HEK293 (cell line): Measurements from ENCODE around the gene CBY2.

Experiments used
- SALL2 ChIP-seq: fragments of 450-650 bp; formaldehyde crosslinking; IDR thresholded peaks from 2 replicates; pipeline ENCODE4 v1.5.0; 2017; ENCODE audit warnings: missing biosample characterization, mild to moderate bottlenecking, missing genetic modification characterization, borderline replicate concordance
- ZNF558 ChIP-seq: fragments of 450-650 bp; formaldehyde crosslinking; IDR thresholded peaks from 2 replicates; pipeline ENCODE4 v1.5.1; 2016; ENCODE audit warnings: missing biosample characterization, missing genetic modification characterization
- ZSCAN30 ChIP-seq: fragments of 450-650 bp; IDR thresholded peaks from 2 replicates; pipeline ENCODE4 v1.5.1; 2018; ENCODE audit warnings: missing biosample characterization, mild to moderate bottlenecking, missing genetic modification characterization, moderate library complexity
- TF ChIP-seq, protein P1 (sequence below): fragments of 450-650 bp; formaldehyde crosslinking; IDR thresholded peaks from 2 replicates; pipeline ENCODE4 v1.5.1; 2016; ENCODE audit warnings: missing biosample characterization, missing genetic modification characterization
- TF ChIP-seq, protein P2 (sequence below): fragments of 450-650 bp; formaldehyde crosslinking; IDR thresholded peaks from 2 replicates; pipeline ENCODE4 v1.5.1; 2016; ENCODE audit warnings: missing biosample characterization, missing genetic modification characterization

DNA sequence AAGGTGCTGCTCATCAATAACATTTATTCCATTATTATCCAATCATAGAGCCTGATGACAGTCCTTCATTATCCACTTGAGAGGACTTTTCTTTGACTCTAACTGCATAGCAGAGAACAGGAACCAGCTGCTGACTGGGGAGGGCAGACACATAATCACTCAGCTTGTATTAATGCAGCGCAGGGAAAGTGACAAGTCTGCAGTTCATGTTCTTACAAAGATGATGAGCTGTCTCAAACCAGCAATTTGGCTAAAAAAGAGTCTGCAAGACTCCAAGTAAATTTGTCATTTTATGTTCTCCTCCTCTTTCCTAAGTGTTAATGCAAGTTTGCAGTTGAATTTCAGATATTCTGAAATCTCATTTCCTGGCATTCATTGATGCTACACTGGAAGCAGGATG is 40.0 kb upstream of the CBY2 start:
- no peak for TF ChIP-seq ZSCAN30 (tag by site-specific recombination)
- TF ChIP-seq SALL2 (tag by site-specific recombination), result no peak
- TF ChIP-seq, protein P1, sequence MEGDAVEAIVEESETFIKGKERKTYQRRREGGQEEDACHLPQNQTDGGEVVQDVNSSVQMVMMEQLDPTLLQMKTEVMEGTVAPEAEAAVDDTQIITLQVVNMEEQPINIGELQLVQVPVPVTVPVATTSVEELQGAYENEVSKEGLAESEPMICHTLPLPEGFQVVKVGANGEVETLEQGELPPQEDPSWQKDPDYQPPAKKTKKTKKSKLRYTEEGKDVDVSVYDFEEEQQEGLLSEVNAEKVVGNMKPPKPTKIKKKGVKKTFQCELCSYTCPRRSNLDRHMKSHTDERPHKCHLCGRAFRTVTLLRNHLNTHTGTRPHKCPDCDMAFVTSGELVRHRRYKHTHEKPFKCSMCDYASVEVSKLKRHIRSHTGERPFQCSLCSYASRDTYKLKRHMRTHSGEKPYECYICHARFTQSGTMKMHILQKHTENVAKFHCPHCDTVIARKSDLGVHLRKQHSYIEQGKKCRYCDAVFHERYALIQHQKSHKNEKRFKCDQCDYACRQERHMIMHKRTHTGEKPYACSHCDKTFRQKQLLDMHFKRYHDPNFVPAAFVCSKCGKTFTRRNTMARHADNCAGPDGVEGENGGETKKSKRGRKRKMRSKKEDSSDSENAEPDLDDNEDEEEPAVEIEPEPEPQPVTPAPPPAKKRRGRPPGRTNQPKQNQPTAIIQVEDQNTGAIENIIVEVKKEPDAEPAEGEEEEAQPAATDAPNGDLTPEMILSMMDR (tag by site-specific recombination), result no peak
- no peak for TF ChIP-seq ZNF558
- TF ChIP-seq, protein P2, sequence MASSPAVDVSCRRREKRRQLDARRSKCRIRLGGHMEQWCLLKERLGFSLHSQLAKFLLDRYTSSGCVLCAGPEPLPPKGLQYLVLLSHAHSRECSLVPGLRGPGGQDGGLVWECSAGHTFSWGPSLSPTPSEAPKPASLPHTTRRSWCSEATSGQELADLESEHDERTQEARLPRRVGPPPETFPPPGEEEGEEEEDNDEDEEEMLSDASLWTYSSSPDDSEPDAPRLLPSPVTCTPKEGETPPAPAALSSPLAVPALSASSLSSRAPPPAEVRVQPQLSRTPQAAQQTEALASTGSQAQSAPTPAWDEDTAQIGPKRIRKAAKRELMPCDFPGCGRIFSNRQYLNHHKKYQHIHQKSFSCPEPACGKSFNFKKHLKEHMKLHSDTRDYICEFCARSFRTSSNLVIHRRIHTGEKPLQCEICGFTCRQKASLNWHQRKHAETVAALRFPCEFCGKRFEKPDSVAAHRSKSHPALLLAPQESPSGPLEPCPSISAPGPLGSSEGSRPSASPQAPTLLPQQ, result no peak
